DMS53 treated with DMSO at 0.1 percent for 48 hours (cell line): ENCODE data around the gene STX12.
"Not testable (repeated sequence)": the region's sequence is repeated elsewhere in the genome, so short reads cannot be mapped to it uniquely, and the experiment has no call there.

Source experiments
- DNase-seq: peaks from one replicate; lab custom pipeline; 2025; ENCODE audit not compliant: unreplicated experiment; lab: John Stamatoyannopoulos, UW

Gene STX12

GRCh38 chr1:27864264-27864895 is 91.4 kb downstream of the STX12 start:
- no peak for DNase-seq

- no peak for DNase-seq
Observed at GRCh38 chr1:27865821-27866220, 92.8 kb downstream of the STX12 start.

DNA sequence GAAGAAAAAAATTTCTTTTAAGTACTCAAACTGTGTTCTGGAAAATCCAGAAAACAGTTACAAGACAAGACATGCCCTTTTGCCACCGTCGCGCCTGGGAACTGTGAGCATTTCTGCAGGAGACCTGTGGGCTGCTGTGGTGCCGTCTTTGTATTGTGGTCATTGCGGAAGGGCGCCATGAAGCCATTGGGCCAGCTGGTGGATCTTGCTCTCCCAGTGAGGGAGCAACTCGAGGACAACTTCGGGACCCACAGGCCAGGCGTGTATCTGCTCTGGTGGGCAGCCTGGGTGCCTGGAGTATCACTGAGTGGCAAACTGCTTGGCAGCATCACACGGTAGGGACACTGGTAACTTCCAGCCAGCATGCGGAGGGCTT is 95.5 kb downstream of the STX12 start:
- DNase-seq = no peak

DNA sequence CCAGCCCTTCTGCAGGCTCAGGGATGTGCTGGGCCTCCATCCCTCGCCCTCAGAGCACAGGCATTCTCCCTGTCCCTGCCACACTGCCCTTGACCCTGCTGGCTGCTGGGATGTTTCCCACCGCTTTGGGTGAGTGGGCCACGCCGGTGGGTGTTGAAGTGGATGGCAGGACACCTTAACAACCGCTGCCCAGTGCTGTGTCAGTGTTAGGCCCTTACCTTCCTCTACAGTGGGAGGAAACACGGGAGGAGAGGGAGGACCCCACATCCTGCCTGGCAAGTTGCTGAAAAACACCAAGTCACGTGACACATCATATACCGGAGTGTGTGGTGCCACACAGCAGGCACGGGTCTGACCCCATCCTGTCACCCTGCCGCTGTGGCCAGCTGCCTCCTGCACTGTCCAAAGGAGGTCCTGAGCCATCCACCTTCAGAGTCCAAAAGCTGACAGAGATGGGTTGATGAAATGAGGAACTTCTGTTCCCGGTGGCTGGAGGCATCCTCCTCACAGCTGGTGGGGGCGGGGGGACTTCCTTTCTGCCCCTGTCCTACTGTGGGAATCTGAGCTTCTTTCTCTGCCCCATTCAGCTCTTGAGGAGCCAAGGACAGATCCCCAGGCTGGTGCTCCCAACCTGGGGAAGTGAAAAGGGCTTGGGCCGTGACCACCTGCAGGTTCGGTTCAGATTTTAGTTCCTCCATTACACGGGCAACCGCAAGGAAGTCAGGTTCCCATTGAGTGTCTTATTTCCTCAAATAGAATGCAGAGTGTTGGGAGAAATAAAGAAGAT is 96.1 kb downstream of the STX12 start:
- DNase-seq = no peak

DNA sequence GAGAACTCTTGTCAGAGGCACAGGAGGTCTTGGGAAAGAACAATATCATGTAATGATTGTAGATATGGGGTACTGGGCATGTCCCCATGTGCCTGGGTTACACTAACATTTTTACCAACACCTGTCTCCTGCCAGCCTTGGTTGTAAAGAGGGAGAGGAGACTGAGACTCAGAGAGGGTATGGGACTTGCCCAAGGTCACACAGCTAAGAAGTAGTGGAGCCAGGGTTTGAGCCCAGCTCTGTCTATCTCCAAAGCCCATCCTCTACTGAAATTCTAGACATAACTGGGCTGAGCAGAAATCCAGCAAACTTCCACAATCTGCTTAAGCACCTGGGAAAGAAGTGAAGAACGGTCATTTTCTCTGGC is 96.7 kb downstream of the STX12 start:
- DNase-seq = no peak

GRCh38 chr1:27871076-27871475 is 98.1 kb downstream of the STX12 start:
- not testable (repeated sequence) for DNase-seq

DNA sequence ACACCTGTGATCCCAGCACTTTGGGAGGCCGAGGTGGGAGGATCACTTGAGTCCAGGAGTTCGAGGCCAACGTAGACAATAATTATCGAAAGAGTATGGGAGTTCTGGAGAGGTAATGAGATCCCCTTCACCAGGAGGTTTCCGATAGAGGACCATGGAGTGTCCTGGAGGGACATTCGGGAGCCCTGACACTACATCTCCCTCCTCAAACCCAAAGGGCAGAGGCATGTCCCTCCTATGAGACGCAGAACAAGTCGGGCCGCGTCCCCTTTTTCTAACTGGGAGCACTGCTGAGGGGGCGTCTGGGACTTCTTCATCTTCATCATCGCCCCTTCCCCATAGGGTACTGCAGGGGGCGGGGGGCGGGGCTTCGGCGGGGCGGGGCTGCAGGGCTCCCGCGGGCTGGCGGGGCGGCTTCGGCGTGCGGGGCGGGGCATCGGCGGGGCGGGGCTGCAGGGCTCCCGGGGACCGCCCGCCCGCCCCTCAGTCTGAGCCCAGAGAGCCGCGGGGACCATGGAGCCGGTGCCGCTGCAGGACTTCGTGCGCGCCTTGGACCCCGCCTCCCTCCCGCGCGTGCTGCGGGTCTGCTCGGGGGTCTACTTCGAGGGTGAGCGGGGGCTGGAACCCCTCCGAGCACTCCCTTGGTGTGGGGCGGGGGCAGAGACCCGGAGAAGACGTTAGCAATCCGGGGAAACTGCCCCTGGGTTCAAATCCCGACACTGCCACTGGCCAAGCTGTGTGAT is 99.2 kb downstream of the STX12 start, which contains the start of gene THEMIS2:
TSS of gene THEMIS2 (plus strand) at position 486 of the 743 bp plus-strand sequence. CDS start at position 514, 28 bp downstream.
- peak; percentile 49 for DNase-seq

DNA sequence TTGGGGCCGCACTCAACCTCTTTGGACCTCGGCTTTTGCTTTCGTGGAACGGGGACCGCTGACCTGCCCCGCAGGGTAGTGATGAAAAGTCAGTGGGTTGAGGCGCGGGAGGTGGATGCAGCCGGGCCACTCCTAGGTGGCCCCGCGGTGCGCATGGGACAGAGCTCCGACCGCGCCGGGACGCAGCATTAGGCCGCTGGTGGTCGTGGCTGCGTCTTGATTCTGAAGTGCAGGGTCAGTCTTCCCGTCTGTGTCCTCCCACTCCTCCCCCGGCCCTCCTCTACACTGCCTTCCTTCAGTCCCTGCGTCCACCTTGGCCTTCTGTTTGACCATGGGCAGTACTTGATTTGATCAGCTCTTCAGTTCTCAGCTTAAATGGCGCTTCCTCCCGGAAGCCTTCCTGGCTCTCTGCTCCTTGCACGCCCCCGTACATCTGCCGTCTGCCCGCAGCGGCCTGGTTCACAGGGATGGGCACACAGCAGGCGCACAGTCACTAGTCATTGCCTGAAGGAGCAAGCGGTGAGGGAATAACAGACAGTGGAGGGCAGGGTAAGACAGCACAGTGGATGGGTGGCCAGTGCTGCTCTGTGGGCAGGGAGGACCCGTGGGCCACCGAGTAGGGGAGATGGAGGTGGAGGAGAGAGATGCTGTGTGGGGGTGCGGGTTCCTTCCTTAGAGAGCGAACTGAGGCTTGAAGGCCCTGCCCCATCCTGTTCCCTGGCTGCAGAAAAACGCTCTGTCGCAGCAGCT is 100.0 kb downstream of the STX12 start:
- no peak for DNase-seq

- DNase-seq = no peak
Observed at GRCh38 chr1:27873671-27874384, 100.8 kb downstream of the STX12 start.
